CD4-positive, alpha-beta T cell (primary cell): ENCODE measurements around the gene PLCL1. TPM values are rescaled to one million over a fixed set of nuclear protein-coding genes. Genes with fewer than 3 reads are reported as not detected.

Source experiments
- ATAC-seq: fragments of 200-7000 bp; cut with Tn5 transposase; one replicate; pipeline ENCODE4 v1.10.0; 2022; ENCODE audit warnings: mild to moderate bottlenecking; ENCODE audit not compliant: poor library complexity
- CTCF ChIA-PET: fragments of 350-600 bp; sonication (Branson Sonifier 250); formaldehyde crosslinking; loops from one replicate; lab custom pipeline; 2021; ENCODE audit warnings: antibody characterized with exemption, inconsistent platforms; lab: Charles Lee
- POLR2A ChIA-PET: fragments of 350-600 bp; sonication (Branson Sonifier 250); formaldehyde crosslinking; loops from one replicate; lab custom pipeline; 2021; ENCODE audit warnings: antibody characterized with exemption, inconsistent platforms; lab: Charles Lee
- DNase-seq, 14 experiments: peaks; one replicate each; pipeline ENCODE4 v3.0.0-alpha.2; 2013 to 2020; ENCODE audit warnings: mixed read lengths in 2 of 14
- H3K27ac ChIP-seq, 2 donors: one replicate each; pipeline versions ENCODE4 v1.5.1 to v1.7.0; 2013; ENCODE audit warnings: low read length in 2 of 2, low read depth in 1 of 2, mild to moderate bottlenecking in 1 of 2
- H3K27me3 ChIP-seq, 2 experiments: 1 replicate in 1 of 2; 2 replicates in 1 of 2; pipeline versions ENCODE4 v1.6.1 to v1.7.0; 2013; ENCODE audit warnings: low read length in 2 of 2, control low read depth in 1 of 2, mild to moderate bottlenecking in 1 of 2, moderate library complexity in 1 of 2; ENCODE audit not compliant: insufficient read depth in 2 of 2, control insufficient read depth in 1 of 2
- H3K36me3 ChIP-seq: one replicate; pipeline ENCODE4 v1.6.1; 2013; ENCODE audit warnings: low read length, control low read depth; ENCODE audit not compliant: insufficient read depth
- H3K4me1 ChIP-seq: one replicate; pipeline ENCODE4 v1.6.1; 2013; ENCODE audit warnings: low read length, control low read depth; ENCODE audit not compliant: insufficient read depth
- H3K4me3 ChIP-seq: one replicate; pipeline ENCODE4 v1.5.1; 2013; ENCODE audit warnings: mild to moderate bottlenecking, low read length, moderate library complexity
- H3K9me3 ChIP-seq, 2 experiments: 1 replicate in 1 of 2; 2 replicates in 1 of 2; pipeline versions ENCODE4 v1.6.1 to v1.7.0; 2013; ENCODE audit warnings: low read length in 2 of 2, mild to moderate bottlenecking in 2 of 2, control low read depth in 1 of 2, moderate library complexity in 1 of 2; ENCODE audit not compliant: control insufficient read depth in 1 of 2, insufficient read depth in 1 of 2
- H3K27ac Mint-ChIP-seq: one replicate; pipeline ENCODE4 v1.8.0; 2020; ENCODE audit warnings: mixed read lengths
- H3K27me3 Mint-ChIP-seq: one replicate; pipeline ENCODE4 v1.8.0; 2021; ENCODE audit warnings: mixed read lengths
- H3K36me3 Mint-ChIP-seq: one replicate; pipeline ENCODE4 v1.8.0; 2021; ENCODE audit warnings: low read depth, mixed read lengths
- H3K4me1 Mint-ChIP-seq: one replicate; pipeline ENCODE4 v1.8.0; 2021; ENCODE audit warnings: low read depth, mixed read lengths
- H3K4me3 Mint-ChIP-seq: one replicate; pipeline ENCODE4 v1.8.0; 2020; ENCODE audit warnings: mild to moderate bottlenecking, mixed read lengths
- H3K9me3 Mint-ChIP-seq: one replicate; pipeline ENCODE4 v1.8.0; 2020; ENCODE audit warnings: mixed read lengths
- CTCF ChIP-seq: fragments of 200-600 bp; IDR thresholded peaks from one replicate; pipeline ENCODE4 v1.8.0; 2022; ENCODE audit warnings: antibody characterized with exemption, mild to moderate bottlenecking
- intact Hi-C, 2 experiments: fragments of 100-400 bp; cut with DNase I in 1 of 2; cut with micrococcal nuclease in 1 of 2; formaldehyde crosslinking; loops; one replicate each; pipeline versions ENCODE4 v1.15.1 to v1.9.0; 2023 to 2025; cut with DNase I, micrococcal nuclease
- total RNA-seq, 174 experiments: library from RNA in 2 of 174; stranded (reverse) in 2 of 174; gene quantifications; one replicate each; pipeline ENCODE4 v1.2.3 and lab custom pipeline; 2021 to 2026

PLCL1 gene
- total RNA-seq, 2 experiments from 2014 or later: 27.0 to 28.3 TPM

GRCh38 chr2:198080879-198081765 lies 276.7 kb downstream of the PLCL1 start:
- CTCF ChIA-PET: no interaction called here
- no peaks in the 10 kb centered on the region for H3K27me3 ChIP-seq
- no peak overlapping the region for H3K27ac Mint-ChIP-seq
- peaks cover 5% of the 10 kb centered on the region for H3K36me3 ChIP-seq
- no peaks in the 10 kb centered on the region for H3K9me3 ChIP-seq
- H3K36me3 Mint-ChIP-seq: peaks cover 36% of the 10 kb centered on the region
- no peak for ATAC-seq
- H3K4me1 ChIP-seq: no peaks in the 10 kb centered on the region
- intact Hi-C loops: no loop called here
- H3K4me3 ChIP-seq: no peak overlapping the region
- no peaks in the 10 kb centered on the region for H3K9me3 Mint-ChIP-seq
- no peaks in the 10 kb centered on the region for H3K27me3 Mint-ChIP-seq
- no peak overlapping the region for H3K4me3 Mint-ChIP-seq
- H3K4me1 Mint-ChIP-seq: peaks cover 9% of the 10 kb centered on the region
- no peak for TF ChIP-seq CTCF
- no peak for DNase-seq
- POLR2A ChIA-PET: interaction anchor here (1.2 kb wide), 1 partner anchor 37 kb away, joined by 3 read pairs; no protein-coding TSS in a partner anchor
- no peak overlapping the region for H3K27ac ChIP-seq

- Histone ChIP-seq H3K4me3 (no peak overlapping the region), H3K4me1 (no peaks in the 10 kb centered on the region), H3K36me3 (peaks cover 6% of the 10 kb centered on the region), H3K9me3 (no peaks in the 10 kb centered on the region), H3K27ac (no peak overlapping the region), H3K27me3 (no peaks in the 10 kb centered on the region)
- ChIA-PET CTCF (no interaction called here), POLR2A (interaction anchor here (0.9 kb wide), 1 partner anchor 279 kb away, joined by 3 read pairs; no protein-coding TSS in a partner anchor)
- Mint-ChIP-seq H3K4me3 (no peak overlapping the region), H3K27ac (no peak overlapping the region), H3K27me3 (no peaks in the 10 kb centered on the region), H3K9me3 (no peaks in the 10 kb centered on the region), H3K4me1 (no peaks in the 10 kb centered on the region), H3K36me3 (peaks cover 54% of the 10 kb centered on the region)
- no peak for TF ChIP-seq CTCF
- ATAC-seq (no peak), DNase-seq (no peak)
- intact Hi-C loops: no loop called here
These were observed 279.8 kb downstream of the PLCL1 start for GRCh38 chr2:198084156-198084555.

- peaks cover 4% of the 10 kb centered on the region for H3K4me1 Mint-ChIP-seq
- intact Hi-C loops: no loop called here
- H3K4me3 ChIP-seq: no peak overlapping the region
- ATAC-seq (no peak), DNase-seq (no peak)
- H3K9me3 Mint-ChIP-seq: no peaks in the 10 kb centered on the region
- no peak overlapping the region for H3K4me3 Mint-ChIP-seq
- H3K27ac Mint-ChIP-seq: no peak overlapping the region
- no peaks in the 10 kb centered on the region for H3K27me3 Mint-ChIP-seq
- peaks cover 1% of the 10 kb centered on the region for H3K36me3 ChIP-seq
- no peak overlapping the region for H3K27ac ChIP-seq
- ChIA-PET POLR2A (interaction anchor here (0.6 kb wide), 1 partner anchor 162 kb away, joined by 3 read pairs; no protein-coding TSS in a partner anchor), CTCF (no interaction called here)
- H3K4me1 ChIP-seq: no peaks in the 10 kb centered on the region
- peaks cover 57% of the 10 kb centered on the region for H3K36me3 Mint-ChIP-seq
- H3K27me3 ChIP-seq: no peaks in the 10 kb centered on the region
- H3K9me3 ChIP-seq: no peaks in the 10 kb centered on the region
- no peak for TF ChIP-seq CTCF
These were observed 291.6 kb downstream of the PLCL1 start for GRCh38 chr2:198096002-198096401.
